H1 (cell line): Measurements from ENCODE around the gene PRSS21.

Source experiments
- EGR1 ChIP-seq: IDR thresholded peaks from 2 replicates; pipeline ENCODE4 v1.6.1; 2011; ENCODE audit warnings: low read depth, low read length, borderline replicate concordance
- SP4 ChIP-seq: IDR thresholded peaks from 2 replicates; pipeline ENCODE4 v1.6.1; 2012; ENCODE audit warnings: low read length, inconsistent platforms

DNA sequence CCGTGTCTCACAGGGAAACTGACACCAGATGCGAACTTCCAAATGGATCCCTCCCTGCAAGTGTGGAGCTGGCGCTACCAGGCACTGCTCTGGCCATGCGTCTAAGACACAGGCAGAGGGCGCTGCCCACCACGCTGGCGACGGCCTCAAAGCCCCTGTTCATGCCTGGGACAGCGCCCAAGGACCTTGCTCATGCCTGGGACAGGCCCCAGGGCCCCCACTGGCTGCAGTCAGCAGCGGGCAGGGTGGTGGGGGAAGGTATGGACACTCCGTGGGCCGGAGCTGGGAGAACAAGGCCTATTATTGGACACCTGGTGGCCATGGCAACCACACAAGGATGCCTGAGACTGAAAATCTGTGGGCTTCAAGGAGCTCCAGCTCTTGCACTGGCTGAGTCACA, 21.9 kb downstream of the PRSS21 start:
- TF ChIP-seq SP4 (no peak), EGR1 (no peak)
